ENCODE results near the gene METTL3.

DNA sequence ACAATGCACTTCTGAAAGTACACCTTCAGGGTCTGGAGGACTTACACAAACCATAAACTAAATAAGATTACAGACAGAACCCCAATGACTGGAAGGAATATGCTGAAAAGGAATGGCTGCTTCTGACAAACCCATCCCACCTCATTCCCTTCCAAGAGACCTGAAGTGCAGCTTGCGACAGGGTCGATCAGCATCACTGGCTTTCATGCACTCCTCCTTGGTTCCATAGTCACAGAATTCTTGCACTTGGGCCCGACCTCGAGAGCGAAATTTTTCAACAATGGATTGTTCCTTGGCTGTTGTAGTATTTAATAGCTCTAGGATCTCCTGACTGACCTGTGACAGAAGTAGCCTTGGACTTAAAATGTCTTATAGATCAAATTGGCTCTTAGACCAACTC, 9.6 kb downstream of the METTL3 start:
- TF ChIP-seq, protein P1, sequence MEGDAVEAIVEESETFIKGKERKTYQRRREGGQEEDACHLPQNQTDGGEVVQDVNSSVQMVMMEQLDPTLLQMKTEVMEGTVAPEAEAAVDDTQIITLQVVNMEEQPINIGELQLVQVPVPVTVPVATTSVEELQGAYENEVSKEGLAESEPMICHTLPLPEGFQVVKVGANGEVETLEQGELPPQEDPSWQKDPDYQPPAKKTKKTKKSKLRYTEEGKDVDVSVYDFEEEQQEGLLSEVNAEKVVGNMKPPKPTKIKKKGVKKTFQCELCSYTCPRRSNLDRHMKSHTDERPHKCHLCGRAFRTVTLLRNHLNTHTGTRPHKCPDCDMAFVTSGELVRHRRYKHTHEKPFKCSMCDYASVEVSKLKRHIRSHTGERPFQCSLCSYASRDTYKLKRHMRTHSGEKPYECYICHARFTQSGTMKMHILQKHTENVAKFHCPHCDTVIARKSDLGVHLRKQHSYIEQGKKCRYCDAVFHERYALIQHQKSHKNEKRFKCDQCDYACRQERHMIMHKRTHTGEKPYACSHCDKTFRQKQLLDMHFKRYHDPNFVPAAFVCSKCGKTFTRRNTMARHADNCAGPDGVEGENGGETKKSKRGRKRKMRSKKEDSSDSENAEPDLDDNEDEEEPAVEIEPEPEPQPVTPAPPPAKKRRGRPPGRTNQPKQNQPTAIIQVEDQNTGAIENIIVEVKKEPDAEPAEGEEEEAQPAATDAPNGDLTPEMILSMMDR (IDR thresholded peaks at IDR 0.05 in 4 of 5, conservative IDR thresholded peaks at IDR 0.05 in 1 of 5): no peak
- TF ChIP-seq POLR2A (IDR thresholded peaks at IDR 0.05): no peak

All from gastrocnemius medialis (tissue), 4 donors.